ENCODE results near the gene ZNF155.
"Not testable (repeated sequence)": the region's sequence is repeated elsewhere in the genome, so short reads cannot be mapped to it uniquely, and the experiment has no call there.

Gene ZNF155

DNA sequence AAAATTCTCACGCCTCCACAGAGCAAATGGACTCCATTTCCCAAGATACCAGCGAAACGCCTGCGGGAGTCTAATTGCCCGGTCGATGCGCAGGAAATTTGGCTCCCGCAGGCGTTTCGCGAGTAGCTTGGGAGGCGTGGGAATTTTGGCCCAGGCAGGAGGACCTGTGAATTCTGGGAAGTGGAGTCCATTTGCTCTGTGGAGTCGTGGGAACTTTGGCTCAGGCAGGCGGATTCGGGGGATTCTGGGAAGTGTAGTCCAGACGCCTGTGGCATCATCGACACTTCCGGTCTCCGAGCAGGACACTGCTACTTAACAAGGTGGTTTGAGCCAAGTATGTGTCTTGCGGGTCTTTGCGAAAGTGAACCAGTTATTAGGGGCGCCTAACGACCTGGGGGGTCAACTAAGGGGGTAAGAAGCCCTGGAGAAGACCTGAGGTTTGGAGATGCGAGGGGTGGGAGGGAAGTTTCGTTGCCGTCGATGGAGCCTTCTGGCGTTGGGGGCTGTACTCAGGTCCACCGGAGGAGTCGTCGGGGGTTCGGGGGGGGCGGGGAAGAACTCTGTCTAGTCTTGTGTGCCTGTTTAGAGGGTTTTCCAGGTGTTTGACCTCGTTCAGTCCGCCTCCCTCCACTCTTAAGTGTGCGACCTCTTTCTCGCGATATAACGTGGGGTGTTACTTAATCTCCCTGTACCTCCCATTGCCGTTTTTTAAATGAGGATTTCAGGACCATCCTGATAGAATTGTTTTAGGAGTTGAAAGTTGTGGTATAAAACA is at the start of gene ZNF155:
Gene ZNF155 (plus strand): TSS at position 277 of the 775 bp plus-strand sequence. CDS start 4,356 bp downstream, outside the sequence.
- peak; percentile 64 for DNase-seq

DNA sequence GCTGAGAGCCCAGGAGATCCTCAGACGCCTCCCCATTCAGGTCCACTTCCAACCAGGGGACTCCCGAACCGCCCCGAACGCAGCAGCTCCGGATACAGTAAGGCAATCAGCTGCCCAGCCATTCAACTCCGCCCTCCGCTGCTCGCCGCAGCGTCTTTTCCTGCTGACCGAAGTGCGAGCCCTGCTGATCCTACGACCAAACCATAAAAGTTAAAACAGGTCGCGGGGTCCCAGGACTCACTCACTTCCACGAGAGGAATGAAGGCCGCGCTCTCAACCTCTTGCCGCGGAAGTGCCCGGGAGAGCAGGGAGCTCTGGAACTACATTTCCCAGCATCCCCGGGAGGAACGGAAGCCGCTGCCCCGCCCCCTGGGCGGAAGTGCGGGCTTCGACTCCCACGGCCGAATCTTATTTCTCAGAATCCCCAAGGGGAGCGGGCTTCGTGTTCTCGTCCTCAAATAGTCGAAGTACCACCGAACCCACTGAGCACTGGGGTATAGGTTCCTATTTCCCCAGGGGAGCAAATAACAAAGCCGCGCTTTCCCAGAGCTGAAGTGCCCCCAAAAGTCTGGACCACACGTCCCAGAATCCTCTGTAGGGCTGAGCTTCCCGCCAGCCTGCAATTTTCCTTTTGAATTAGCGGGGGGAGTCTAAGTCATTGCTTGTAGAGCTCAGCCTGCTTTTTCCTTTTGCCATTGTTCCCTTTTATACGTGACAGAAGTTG is 48.8 kb upstream of the ZNF155 start, which contains the start of gene ZNF45:
Gene ZNF45 (minus strand): TSS at position 298 of the 724 bp plus-strand sequence. CDS start 13,097 bp downstream, outside the sequence.
- DNase-seq: peak; percentile 80

DNA sequence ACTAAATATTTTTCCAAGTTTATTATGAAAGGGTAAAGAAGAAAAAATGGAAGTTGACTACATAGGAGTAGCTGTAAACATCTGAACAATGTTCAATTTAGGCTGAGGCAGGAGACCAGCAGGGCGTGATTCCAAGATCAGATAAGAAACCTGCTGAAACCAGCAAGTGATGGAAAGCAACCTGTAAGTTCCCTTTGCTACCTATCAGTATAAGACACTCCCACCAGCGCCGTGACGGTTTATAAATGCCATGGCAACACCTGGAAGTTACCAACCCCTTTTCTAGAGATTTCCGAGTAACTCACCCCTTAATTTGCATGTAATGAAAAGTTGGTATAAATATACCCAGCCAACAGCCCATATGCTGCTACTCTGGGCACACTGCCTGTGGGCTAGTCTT is 47.8 kb upstream of the ZNF155 start:
- DNase-seq: no peak

DNA sequence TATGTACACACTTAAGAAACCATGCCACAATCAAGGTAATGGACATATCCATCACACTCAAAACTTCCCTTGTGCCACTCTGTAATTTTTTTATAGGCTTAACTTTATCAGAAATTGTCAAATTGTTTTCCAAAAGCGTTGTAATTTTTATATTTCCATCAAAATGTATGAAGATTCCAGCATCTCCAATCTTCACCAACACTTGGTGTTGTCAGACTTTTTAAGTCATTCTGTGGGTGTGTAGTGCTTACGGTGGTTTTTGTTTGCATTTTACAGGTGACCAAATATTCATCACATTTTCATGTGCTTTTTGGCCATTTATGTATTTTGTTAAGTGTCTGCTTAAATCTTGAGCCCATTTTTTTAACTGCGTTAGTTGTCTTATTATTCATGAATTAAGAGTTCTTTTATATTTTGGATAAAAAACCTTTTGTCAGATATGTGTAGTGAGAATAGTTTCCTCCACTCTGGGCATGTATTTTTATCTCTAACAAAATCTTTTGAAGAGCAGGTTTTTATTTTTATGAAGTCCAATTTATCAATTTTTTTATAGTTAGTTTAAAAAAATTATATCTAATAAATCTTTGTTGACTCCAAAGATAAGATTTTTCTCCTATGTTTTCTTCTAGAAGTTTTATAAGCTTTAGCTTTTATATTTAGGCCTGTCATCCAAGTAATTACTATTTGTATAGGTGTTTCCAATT is 44.3 kb upstream of the ZNF155 start:
- no peak for DNase-seq

DNA sequence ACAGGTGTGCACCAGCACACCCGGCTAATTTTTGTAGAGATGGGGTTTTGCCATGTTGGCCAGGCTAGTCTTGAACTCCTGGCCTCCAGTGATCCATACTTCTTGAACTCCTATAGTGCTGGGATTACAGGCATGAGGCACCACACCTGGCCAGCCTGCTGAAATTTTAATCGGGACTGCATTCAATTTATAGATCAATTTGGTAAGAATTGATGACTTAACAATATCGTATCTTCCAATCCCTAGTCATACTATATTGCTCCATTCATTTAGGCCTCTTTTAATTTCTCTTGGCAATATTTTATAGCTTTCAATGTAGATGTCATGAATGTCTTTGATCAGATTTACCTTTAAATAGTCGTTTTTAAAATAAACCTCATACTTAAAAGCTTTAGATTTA is 43.3 kb upstream of the ZNF155 start:
- no peak for DNase-seq

DNA sequence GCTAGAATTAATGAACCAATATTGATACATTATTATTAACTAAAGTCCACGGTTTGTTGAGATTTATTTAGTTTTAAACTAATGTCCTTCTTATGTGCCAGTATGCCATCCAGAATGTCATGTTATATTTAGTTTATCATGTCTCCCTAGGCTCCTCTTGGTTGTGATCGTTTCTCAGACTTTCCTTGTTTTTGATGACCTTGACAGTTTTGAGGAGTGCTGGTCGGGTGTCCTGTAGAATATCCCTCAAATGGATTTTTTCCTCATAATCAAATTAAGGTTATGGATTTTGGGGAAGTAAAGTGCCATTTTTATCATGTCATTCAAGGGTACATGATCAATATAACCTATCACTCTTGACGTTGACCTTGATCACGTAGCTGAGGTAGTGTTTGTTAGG is 42.8 kb upstream of the ZNF155 start:
- no peak for DNase-seq

DNA sequence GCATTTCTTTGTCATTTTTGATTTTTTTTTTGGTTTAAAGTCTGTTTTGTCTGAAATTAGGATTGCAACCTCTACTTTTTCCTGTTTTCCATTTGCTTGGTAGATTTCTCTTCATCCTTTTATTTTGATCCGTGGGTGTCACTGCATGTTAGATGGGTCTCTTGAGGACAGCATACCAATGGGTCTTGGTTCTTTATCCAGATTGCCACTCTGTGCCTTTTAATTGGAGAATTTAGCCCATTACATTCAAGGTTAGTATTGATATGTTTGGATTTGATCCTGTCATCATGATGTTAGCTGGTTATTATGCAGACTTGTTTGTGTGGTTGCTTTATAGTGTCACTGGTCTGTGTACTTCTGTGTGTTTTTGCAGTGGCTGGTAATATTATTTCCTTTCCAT is 36.6 kb upstream of the ZNF155 start:
- DNase-seq: not testable (repeated sequence)

DNA sequence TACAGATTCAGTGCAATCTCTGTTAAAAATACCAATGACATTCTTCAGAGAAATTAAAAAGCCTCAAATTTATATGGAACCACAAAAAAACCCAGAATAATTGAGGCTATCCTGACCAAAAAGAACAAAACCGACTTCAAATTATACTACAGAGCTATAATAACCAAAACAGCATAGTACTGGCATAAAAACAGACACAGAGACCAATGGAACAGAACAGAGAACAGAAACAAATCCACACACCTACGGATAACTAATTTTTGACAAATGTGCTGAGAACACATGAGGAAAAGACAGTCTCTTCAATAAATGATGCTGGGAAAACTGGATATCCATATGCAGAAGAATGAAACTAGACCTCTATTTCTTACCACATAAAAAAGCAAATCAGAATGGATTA is 34.2 kb upstream of the ZNF155 start:
- DNase-seq: not testable (repeated sequence)

DNA sequence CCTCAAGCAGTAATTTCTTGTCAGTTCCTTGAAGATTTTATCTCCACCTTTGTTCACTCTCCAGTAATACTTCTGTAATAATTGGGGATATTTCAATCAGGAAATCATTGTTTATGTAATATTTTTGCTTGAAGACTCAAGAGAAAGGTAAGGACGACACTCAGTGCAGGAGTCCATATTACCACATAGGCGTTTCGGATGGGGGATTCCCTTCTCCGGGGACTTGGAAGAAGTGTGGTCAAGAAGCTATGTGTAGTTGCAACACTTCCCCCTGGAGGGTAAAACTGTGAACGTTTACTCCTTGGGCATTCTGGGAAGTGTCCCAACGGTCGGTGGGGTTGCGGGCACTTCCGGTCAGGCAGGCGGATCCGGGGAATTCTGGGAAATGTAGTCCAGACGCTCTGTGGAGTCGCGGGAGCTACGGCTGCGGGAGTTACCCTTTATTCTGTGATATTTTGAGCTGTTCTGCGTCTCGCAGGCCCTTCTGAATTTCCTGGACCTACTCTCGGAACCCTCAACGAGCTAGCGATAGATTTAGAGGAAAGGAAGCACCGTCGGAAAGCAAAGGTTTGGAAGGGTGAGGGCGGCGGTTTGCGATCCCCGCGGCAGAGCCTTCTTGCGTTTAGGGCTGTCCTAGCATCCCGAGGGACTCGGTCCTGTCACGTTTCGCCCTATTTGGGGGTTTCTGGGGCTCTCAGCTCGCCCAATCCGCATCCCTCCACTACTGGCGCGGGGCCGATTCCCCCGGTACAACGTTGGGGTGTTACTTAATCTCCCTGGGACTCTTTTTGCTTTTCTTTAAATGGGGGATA is 32.9 kb upstream of the ZNF155 start, which contains the start of gene ZNF221:
Gene ZNF221 (plus strand): TSS at position 395 of the 812 bp plus-strand sequence. CDS start 11,499 bp downstream, outside the sequence.
- DNase-seq: peak; percentile 28

DNA sequence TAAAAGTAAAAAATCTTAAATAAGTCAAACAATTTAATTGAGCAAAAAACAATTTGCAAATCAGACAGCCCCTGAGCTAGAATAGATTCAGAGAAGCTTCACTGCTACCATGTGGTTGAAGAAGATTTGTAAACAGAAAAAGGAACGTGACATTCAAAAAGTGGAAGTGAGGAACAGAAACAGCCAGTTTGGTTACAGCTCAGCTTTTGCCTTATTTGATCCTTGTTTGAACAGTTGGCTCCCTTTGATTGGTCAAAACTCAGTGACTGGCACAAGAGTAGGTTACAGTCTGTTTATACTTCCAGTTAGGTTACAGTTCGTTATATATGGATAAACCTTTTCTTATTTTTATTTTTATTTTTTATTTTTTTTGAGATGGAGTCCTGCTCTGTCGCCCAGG is 27.2 kb upstream of the ZNF155 start:
- no peak for DNase-seq

DNA sequence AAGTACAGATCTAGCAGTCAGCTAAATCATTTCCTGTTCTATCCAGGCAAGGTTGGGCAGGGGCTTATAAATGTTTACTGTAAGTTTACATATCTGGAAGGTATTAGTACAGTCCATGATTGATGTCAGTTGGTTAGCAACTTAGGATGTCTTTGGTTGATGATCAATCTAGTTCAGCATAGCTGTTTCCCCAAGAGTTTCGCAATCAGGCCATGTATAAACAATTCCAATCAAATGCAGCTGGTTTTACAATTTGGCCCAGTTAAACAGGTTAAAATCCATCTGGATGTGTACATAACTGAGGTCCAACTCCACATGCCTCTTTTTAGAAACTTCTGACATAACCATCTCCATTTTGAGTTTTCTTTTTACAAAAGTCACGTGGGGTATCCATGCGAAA is 26.1 kb upstream of the ZNF155 start:
- DNase-seq: no peak

DNA sequence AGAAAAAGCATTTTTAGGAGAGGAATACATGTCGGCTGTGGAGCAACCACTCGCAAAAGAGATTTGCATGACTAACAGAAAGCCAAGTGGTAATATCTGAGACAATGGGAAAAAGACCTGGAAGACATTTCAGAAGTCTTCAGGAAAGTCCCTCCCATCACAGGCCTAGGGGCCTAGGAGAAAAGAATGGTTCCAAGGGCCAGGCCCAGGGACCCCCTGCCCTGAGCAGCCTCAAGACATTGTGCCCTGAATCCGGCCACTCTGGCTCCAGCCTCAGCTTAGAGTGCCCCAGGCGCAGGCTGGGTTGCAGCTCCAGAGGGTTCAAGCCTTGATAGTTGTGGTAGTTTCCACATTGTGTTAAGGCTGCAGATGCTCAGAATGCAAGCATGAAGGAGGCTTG is 23.6 kb upstream of the ZNF155 start:
- no peak for DNase-seq

DNA sequence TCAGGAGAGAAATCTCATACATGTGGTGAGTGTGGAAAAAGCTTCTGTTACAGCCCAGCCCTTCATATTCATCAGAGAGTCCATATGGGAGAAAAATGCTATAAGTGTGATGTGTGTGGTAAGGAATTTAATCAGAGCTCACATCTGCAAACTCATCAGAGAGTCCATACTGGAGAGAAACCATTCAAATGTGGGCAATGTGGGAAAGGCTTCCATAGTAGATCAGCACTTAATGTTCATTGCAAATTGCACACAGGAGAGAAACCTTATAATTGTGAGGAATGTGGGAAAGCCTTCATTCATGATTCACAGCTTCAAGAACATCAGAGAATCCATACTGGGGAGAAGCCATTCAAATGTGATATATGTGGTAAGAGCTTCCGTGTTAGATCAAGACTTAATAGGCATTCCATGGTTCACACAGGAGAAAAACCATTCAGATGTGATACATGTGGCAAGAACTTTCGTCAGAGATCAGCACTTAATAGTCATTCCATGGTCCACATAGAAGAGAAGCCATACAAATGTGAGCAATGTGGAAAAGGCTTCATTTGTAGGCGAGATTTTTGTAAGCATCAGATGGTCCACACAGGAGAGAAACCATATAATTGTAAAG is 17.8 kb upstream of the ZNF155 start:
- DNase-seq: no peak

DNA sequence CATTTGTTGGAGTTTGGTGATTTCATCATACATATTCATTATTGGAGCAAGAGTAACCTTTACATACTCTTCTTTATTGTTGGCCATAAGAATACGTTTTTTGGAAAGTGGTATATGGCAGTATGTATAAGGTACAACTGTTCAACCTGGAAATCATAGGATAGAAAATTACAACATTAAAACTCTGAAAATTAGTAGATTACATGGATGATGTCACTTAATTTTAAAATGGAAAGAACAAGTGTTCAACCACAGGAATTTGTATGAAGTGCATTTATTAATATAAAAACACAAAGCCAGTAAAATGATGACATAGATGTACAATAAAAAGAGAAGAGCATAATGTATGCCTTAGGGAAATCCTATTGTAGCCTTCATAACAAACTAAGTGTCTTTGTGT is 7.3 kb upstream of the ZNF155 start:
- no peak for DNase-seq

DNA sequence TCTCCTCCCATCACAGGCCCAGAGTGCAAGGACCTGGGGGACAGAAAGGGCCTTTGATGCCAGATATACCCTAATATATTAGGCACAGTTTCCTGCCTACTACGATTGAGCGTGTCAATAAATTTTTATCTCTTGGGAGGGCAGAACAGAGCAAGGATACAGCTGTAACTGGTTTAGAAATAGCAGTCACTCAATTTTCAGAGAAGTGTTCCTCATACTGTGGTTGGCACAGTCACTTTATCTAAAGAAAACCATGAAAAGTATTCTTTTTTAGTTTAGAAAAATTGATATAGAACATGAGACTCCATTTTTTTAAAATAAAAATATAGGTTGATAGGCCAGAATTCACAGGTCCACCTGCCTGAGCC is 460 bp upstream of the ZNF155 start:
- DNase-seq: no peak

DNA sequence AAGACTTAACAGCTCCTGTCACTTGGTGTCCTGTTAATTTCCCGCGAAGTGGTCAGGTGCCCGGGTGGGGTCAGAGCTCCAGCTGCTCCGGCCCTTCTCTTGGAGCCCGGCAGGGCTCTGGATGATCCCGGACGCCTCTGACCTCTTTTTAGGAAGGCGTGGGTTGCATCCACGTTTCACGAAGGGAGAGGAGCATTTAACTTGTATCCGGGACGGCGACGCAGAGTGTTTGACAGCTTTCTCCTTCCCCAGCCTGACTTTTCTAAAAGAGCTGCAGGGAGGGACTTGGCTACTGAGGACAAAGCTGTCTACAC is 656 bp downstream of the ZNF155 start:
- no peak for DNase-seq

DNA sequence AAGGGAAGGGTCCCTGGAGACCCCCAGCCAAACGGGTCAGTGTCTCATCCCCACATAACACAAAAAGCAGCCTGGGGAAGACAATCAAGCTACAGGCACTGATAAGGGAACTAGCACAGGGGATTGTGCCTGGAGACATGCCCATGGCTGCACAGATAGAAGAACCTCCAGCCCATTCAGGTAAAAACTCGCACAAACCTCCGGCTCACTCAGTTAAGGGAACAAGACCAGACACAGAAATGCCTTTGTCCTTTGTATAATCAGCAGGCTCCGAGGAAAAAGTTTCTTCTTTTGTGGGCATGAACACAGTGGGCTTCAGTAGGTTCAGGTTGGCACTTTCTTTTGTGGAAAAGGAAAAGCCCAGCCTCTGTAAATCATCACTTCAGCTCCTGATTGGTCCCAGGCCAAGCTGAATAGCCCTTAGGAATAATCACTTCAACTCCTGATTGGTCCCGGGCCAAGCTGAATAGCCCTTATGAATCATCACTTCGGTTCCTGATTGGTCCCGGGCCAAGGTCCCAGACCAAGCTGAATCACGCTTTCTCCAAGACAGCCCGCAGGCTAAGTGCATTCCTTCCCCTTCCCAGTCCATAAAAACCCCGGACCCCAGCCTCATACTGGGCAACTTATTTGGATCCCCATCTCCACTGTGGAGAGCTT is 13.8 kb downstream of the ZNF155 start:
- no peak for DNase-seq

DNA sequence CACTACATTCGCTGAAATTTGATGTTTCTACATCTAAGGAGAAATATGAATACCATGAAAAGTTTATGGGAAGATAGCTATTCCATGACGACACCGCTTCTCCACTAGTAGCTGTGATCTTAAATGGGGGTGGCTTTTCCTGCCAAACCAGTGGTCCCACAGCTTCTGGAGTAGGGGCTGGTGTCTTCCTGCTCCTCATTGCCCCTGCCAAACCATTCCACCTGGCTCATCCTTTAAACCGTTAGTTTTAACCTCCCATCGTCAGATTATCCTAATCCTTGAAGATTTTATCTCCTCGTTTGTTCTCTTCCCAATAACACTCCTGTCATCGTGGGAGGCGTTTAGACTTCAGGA is 18.2 kb downstream of the ZNF155 start:
- no peak for DNase-seq

DNA sequence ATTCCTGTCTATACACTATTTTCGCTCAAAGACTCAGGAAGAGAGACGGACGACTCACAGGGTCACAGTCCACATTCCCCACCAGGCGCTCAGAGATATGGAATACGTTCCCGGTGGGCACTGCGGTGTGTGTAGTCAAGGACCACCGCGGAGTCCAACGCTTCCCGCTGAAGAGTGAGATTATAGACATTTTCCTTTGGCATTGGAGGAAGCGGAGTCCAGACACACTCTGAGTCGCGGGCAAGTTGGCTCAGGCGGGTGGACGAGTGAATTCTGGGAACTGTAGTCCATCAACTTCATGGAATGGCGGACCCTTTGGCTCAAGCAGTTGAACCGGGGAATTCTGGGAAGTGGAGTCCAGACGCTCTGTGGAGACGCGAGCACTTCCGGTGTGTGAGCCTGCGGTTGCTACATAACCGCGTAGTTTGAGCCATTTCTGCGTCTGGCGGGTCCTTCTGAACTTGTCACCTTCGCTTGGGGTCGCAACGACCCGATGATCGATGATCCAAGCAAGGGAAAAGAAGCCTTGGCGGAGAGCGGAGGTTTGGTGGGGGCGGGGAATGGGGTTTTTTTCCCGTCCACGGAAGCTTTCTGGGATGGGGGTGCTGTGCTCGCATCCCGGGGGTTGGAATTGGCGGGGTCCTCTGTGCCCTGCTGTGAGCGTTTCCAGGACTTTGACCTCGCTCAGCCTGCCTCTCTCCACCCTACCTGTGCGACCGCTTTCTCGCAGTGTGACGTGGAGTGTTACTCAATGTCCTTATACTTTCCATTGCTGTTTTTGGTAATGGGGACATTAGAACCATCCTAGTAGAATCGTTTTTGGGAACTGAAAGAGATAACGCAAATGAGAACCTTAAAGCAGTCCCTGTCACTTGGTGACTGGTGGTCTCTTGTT is 18.8 kb downstream of the ZNF155 start, which contains the start of gene ZNF230:
Gene ZNF230 (plus strand): TSS at position 392 of the 895 bp plus-strand sequence. CDS start 4,122 bp downstream, outside the sequence.
- peak; percentile 74 for DNase-seq

DNA sequence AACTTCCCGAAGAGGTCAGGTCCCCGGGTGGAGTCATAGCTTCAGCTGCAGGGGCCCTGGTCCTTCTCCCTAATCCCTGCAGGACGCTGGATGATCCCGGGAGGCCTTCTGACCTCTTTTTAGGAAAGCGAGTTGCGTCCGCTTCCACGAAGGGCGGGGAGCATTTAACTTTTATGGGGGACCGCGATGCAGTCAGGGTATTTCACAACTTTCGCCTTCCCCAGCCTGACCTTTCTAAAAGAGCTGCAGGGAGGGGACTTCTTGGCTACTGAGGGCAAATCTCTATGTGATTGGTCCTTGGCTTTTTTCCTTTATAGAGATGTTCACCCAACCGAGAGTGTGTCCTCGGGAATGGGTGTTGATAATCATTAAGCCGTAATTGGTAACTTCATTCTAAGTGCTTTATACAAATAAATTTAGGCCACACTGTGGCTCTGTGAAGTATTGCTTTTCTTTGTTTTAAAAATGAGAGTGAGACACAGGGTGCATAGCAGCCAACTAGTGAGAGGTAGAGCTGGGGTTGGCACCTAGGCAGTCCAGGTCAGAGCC is 19.5 kb downstream of the ZNF155 start:
- no peak for DNase-seq
